Right hindlimb (tissue), 1 donor: ENCODE measurements around the gene PROSER2.
"Not testable (repeated sequence)": the region's sequence is repeated elsewhere in the genome, so short reads cannot be mapped to it uniquely, and the experiment has no call there.

Experiments used
- DNase-seq: peaks from one replicate; pipeline ENCODE4 v3.0.0-alpha.2; 2018

The PROSER2 gene

GRCh38 chr10:11886851-11887250, 63.7 kb downstream of the PROSER2 start:
- no peak for DNase-seq

- DNase-seq: no peak
These were observed 64.4 kb downstream of the PROSER2 start for GRCh38 chr10:11887381-11888227.

GRCh38 chr10:11889263-11889662, 66.1 kb downstream of the PROSER2 start:
- not testable (repeated sequence) for DNase-seq

- DNase-seq: no peak
These were observed 68.8 kb downstream of the PROSER2 start for GRCh38 chr10:11891776-11892486.

GRCh38 chr10:11893749-11894278, 70.7 kb downstream of the PROSER2 start:
- DNase-seq: no peak

GRCh38 chr10:11894381-11895107, 71.4 kb downstream of the PROSER2 start:
- DNase-seq: no peak

GRCh38 chr10:11895108-11895466, 71.9 kb downstream of the PROSER2 start:
- no peak for DNase-seq

GRCh38 chr10:11895598-11895997, 72.4 kb downstream of the PROSER2 start:
- DNase-seq: no peak

- no peak for DNase-seq
These were observed 73.5 kb downstream of the PROSER2 start for GRCh38 chr10:11896549-11897200.

GRCh38 chr10:11898033-11898371, 74.8 kb downstream of the PROSER2 start:
- no peak for DNase-seq

- DNase-seq: peak; percentile 47
These were observed 75.4 kb downstream of the PROSER2 start for GRCh38 chr10:11898372-11899066.

GRCh38 chr10:11899067-11899876, 76.1 kb downstream of the PROSER2 start:
- no peak for DNase-seq

GRCh38 chr10:11901036-11901301, 77.8 kb downstream of the PROSER2 start:
- DNase-seq: no peak

GRCh38 chr10:11901454-11901832, 78.3 kb downstream of the PROSER2 start:
- DNase-seq: no peak

GRCh38 chr10:11901833-11902475, 78.8 kb downstream of the PROSER2 start:
- no peak for DNase-seq

GRCh38 chr10:11902646-11903045, 79.5 kb downstream of the PROSER2 start:
- no peak for DNase-seq

- DNase-seq: no peak
These were observed 83.6 kb downstream of the PROSER2 start for GRCh38 chr10:11906714-11907113.

- no peak for DNase-seq
These were observed 84.8 kb downstream of the PROSER2 start for GRCh38 chr10:11907914-11908313.

GRCh38 chr10:11908536-11908935, 85.4 kb downstream of the PROSER2 start:
- DNase-seq: no peak

GRCh38 chr10:11908991-11909390, 85.8 kb downstream of the PROSER2 start:
- no peak for DNase-seq

- DNase-seq: no peak
These were observed 86.5 kb downstream of the PROSER2 start for GRCh38 chr10:11909618-11910017.
